ENCODE results near the gene MSANTD2.

GRCh38 chr11:124716591-124716990 is 83.6 kb downstream of the MSANTD2 start:
- TF ChIP-seq CTCF (IDR thresholded peaks at IDR 0.05; ENCODE audit: low read depth, low read length, poor library complexity, severe bottlenecking) (no peak), EZH2phosphoT487 (IDR thresholded peaks at IDR 0.05; ENCODE audit: borderline replicate concordance, low read length) (no peak)

Data from DOHH2 (cell line).